Activated T-cell treated with anti-CD3 and anti-CD28 coated beads, Interleukin-2, amount 50 U/mL, for 24 hours (primary cell): ENCODE measurements around the gene GSTO2.
A peak's percentile ranks its signal among the peaks of the same experiment; 100 is the strongest.

Experiments
- DNase-seq: peaks from one replicate; pipeline ENCODE4 v3.0.0-alpha.2; 2020
- H3K27ac Mint-ChIP-seq: 2 replicates; pipeline ENCODE4 v1.8.0; 2020; ENCODE audit warnings: mild to moderate bottlenecking, mixed read lengths
- H3K27me3 Mint-ChIP-seq: 2 replicates; pipeline ENCODE4 v1.8.0; 2020; ENCODE audit warnings: mixed read lengths
- H3K36me3 Mint-ChIP-seq: 2 replicates; pipeline ENCODE4 v1.8.0; 2020; ENCODE audit warnings: low read depth, mixed read lengths
- H3K4me1 Mint-ChIP-seq: 2 replicates; pipeline ENCODE4 v1.8.0; 2020; ENCODE audit warnings: low read depth, mixed read lengths
- H3K4me3 Mint-ChIP-seq: 2 replicates; pipeline ENCODE4 v1.8.0; 2020; ENCODE audit warnings: mild to moderate bottlenecking, moderate library complexity, mixed read lengths
- H3K9me3 Mint-ChIP-seq: 2 replicates; pipeline ENCODE4 v1.8.0; 2020; ENCODE audit warnings: mixed read lengths

Gene GSTO2

DNA sequence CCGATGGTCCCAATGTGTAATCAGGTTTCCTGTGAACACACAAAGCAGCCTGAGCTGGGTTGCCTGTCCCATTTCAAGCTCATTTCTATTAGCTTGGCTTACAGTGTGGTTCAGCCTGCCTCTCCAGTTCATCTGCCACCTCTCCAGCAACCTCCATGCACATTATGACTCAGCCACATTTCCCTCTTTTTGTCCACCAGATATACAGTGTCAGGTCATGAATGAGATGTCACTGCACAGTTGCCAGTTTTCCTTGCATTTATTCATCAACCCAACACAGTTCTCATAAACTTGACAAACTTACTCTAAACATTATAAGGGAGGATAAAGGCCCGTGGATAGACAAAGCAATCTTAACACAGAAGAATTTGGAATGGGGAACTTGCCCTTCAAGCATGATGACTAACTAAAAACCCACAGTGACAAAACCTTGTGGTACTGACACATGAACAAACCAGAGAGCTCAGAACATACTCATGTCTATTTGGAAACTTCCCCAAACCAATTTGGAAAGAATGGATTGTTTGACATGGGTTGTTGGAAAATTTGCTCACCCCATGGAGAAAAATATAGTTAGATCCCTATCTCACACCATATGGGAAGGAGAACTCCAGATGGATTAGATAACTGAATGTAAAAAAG lies 82.2 kb downstream of the GSTO2 start:
- H3K36me3 Mint-ChIP-seq: no peaks in the 10 kb centered on the region
- peak overlapping the region; percentile 58 for H3K4me3 Mint-ChIP-seq
- no peak overlapping the region for H3K27ac Mint-ChIP-seq
- peaks cover 2% of the 10 kb centered on the region for H3K4me1 Mint-ChIP-seq
- H3K27me3 Mint-ChIP-seq: no peaks in the 10 kb centered on the region
- DNase-seq: no peak
- H3K9me3 Mint-ChIP-seq: no peaks in the 10 kb centered on the region

DNA sequence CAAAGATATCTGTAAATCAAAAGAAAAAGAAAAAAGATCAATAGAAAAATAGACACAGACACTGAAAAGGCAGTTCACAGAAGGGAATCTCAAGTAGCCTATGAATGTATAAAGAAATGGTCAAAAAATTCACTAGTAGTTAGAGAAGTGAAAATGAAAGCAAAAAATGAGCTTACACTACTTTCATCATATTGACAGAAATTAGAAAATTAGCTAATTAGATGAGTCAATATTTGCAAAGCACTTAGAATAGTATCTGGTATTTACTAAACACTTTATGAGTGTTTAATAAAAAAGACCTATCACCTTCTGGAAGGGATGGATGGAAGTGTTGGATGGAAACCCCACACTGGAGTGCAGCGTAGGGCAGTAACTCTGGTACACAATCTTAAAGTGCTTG lies 82.9 kb downstream of the GSTO2 start:
- Mint-ChIP-seq H3K4me1 (no peaks in the 10 kb centered on the region), H3K27ac (peak overlapping the region; percentile 26), H3K27me3 (no peaks in the 10 kb centered on the region), H3K4me3 (peak overlapping the region; percentile 58), H3K36me3 (no peaks in the 10 kb centered on the region), H3K9me3 (no peaks in the 10 kb centered on the region)
- DNase-seq: no peak

DNA sequence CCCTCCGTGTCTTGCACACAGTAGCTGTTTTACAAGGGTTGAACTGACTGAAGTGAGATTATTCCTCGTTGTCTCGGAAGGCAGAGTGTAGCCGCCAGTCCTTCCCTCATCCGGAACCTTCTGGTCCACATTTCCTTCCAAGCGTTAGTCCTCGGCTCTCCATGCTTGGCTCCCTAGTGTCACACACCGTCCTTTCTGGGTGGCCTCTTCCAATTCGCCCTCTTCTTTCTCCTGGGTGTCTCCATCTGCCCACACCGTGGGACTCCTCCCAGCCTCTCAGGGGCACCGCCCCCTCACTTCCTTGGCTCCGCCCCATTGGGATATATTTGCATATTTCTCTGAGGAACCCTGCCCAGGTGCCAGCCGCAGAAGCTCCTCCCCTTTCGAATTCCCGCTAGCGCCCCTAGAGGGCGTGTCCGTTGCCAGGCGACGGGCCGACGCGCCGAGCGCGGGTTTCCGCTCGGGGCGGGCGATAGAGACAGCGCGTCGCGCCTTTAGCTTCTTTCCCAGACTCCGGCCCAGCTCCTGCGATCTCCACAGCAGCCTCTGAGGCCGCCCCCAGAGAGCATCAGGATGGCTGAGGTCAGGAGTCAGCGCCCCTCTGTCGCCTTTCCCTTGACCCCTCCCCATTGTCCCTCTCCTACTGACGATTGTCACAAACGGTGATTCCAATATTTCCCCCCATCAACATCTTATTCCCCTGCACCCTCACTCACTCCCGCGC lies 84.5 kb downstream of the GSTO2 start, which contains the start of gene CFAP58:
CFAP58 (plus strand) TSS at position 509 of the 724 bp plus-strand sequence; CDS start at position 574, 65 bp downstream.
- no peaks in the 10 kb centered on the region for H3K4me1 Mint-ChIP-seq
- peak within 1 kb of the TSS; percentile 67 for H3K27ac Mint-ChIP-seq
- H3K27me3 Mint-ChIP-seq: no peaks in the 10 kb centered on the region
- H3K36me3 Mint-ChIP-seq: no peaks in the 10 kb centered on the region
- H3K4me3 Mint-ChIP-seq: no peak within 1 kb of the TSS
- H3K9me3 Mint-ChIP-seq: no peaks in the 10 kb centered on the region
- DNase-seq: peak; percentile 92
